Smooth muscle cell of trachea (primary cell): ENCODE data around the gene SPAG8. TPM values are rescaled to one million over a fixed set of nuclear protein-coding genes. Genes with fewer than 3 reads are reported as not detected.

ENCODE experiments used
- total RNA-seq: library from RNA; depleted of rRNA; stranded (reverse); fragments of >200 nt; gene quantifications from 2 replicates; pipeline ENCODE4 v1.2.1, GENCODE V29; 2014

Gene SPAG8, protein sequence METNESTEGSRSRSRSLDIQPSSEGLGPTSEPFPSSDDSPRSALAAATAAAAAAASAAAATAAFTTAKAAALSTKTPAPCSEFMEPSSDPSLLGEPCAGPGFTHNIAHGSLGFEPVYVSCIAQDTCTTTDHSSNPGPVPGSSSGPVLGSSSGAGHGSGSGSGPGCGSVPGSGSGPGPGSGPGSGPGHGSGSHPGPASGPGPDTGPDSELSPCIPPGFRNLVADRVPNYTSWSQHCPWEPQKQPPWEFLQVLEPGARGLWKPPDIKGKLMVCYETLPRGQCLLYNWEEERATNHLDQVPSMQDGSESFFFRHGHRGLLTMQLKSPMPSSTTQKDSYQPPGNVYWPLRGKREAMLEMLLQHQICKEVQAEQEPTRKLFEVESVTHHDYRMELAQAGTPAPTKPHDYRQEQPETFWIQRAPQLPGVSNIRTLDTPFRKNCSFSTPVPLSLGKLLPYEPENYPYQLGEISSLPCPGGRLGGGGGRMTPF
- total RNA-seq: 0.99 and 1.5 TPM in 2 replicates

DNA sequence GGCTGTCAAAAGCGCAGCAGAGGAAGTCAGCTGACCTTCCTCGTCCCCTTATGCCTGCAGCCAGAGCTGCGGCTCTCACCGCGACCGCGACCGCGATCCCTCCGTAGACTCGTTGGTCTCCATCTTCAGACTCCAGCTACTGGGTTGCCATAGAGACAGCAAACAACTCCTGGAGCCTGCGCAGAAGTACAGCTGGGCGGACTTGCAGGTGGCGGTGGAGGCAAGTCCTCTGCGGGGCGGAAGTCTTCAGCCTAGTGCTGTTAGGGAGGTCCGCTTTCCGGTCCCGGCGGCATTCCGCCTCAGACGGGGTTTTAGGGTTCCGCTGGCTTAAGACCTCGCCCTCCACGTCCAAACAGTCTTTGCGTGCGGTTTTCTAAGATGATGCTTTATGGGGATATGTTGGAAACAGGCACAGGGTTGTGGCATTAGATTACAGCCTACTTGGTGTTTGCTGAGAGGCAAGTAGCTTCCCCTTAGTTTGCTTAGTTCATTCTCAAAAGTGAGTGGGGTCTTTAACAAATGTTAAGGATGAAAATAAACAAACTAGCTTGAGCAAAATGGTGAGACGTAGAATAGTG, at the start of gene SPAG8:
TSS of gene SPAG8 (minus strand) at position 238 of the 578 bp plus-strand sequence. CDS start at position 123, 115 bp downstream.

DNA sequence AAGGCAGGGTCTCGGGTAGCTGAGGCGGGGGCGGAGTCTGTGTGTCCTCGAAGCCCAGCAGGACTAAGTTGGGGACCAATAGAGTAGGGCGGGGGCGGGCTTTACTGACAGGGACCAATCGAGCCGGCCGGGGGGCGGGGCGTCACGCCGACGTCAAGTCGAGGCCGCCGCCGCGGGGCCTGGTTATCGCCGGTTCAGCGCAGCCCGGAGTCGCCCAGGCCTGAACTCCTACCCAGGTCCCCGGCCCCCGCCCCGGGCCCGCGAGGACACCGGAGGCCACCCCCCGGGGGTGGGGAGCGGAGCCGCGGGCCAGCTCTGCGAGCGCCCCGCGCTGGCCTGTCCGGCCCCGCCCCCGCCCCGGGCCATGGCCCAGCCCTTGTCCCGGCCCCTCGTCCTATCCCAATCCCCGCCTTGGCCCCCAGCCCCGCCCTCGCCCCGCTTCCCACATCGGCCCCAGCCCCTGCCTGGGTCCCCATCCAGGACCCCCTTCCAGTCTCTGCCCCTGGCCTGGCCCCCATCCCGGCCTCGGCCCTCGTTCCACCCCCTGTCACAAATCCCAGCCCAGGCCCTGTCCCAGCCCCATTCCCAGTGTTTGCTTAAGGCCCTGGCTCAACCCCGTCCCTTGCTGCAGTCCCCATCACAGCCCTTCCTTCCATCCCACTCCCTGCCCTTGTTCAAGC, 17.2 kb upstream of the SPAG8 start, which contains the start of gene TMEM8B:
TSS of gene TMEM8B (plus strand) at position 145 of the 680 bp plus-strand sequence. CDS start at position 365, 220 bp downstream.

DNA sequence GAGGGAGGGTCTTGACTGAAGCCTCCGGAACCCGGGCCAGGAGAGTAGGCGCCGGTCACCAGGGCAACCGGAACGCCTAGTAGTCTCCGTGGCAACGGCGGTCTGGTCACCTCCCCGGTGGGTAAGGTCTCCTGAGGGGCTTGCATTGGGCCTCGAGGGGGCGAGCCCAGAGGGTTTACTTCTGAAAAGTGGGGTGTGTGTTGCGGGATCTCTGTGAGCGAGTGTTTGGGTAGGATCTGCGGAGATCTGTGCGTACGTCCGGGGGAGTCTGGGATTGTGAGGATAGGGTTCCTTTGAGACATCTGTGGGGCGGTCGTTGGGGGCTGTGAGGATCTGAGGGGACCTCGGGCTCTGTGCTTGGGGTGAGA, 16.6 kb upstream of the SPAG8 start, which contains the start of gene FAM221B:
TSS of gene FAM221B (minus strand) at position 17 of the 368 bp plus-strand sequence. CDS start 2,571 bp downstream, outside the sequence.

DNA sequence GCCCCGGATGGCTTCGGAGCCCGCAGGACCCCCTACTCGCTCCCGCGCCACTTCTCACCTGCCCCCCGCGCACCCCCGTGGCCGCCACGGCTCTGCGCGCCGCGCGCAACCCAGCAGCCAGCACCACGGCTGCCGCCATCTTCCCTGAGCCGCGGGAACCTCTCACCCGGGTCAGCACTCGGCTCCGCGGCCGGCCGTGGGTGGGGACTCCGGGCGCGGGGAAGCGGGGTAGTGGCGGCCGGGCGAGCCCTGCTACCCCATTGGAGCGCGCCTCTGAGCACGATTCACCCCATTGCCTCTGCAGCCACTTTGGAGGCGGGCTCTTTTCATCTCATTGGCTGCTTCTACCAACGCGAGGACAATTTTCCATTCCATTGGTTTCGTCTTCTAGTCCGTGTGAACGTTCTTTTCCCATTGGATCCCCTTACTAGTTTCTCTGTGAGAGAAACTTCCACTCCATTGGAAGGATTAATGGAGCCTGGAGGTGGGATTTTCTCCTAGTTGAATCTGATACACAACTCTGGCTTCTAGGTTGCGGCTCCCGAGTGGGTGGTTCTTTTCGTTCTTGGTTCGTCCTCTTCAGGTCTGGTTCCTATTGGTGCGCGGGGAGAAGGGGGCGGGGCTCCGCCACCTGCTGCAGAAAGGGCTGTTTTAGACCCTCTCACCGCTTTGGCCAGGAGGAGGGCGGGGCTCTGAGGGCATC, 2.9 kb upstream of the SPAG8 start, which contains the start of gene HINT2:
TSS of gene HINT2 (minus strand) at position 202 of the 703 bp plus-strand sequence. CDS start at position 139, 63 bp downstream.

DNA sequence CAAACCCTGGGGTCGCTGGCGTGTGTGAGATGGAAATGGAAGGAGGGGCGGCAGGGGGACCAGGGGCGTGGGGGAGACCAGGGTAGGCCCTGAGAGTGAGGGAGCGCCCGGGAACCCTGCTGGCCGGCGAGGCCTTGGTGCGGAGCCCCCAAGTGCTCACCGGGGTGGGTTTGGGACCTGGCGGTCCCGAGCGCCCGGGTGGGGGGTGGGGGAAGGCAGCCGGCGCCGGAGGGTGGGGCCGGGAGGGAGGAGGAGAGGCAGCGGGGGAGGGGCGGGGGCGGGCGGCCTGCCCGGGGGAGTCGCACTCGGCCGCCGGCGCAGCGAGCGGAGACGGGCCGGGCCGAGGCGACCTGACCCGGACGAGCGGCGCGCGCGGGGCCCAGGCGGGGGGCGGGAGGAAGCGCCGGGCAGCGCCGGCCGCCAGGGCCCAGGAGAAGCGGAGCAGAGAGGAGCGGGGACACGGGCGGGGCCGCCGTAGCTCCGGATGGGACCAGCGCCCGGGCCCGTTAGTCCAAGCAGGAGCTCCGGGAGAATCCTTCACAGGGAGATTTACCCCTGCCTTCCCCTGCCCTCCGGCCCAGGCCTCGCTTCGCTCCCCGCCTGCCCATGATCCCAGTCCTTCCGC, 20.7 kb downstream of the SPAG8 start, which contains the start of gene NPR2:
TSS of gene NPR2 (plus strand) at position 295 of the 625 bp plus-strand sequence. CDS start 818 bp downstream, outside the sequence.

Other genes starting within 250 kb of the SPAG8 start
- 7.3 and 15.7 TPM in 2 replicates for gene TESK1, start 207.0 kb downstream of the SPAG8 start, total RNA-seq
- 2.0 and 3.5 TPM in 2 replicates for gene CD72, start 193.8 kb downstream of the SPAG8 start, total RNA-seq
- 0.29 TPM in 1 of 2 replicates, not detected in the other for gene SIT1, start 161.3 kb downstream of the SPAG8 start, total RNA-seq
- 6,137 and 10,606 TPM in 2 replicates for gene RMRP, start 154.2 kb downstream of the SPAG8 start, total RNA-seq
- 12.4 and 19.8 TPM in 2 replicates for gene CCDC107, start 154.0 kb downstream of the SPAG8 start, total RNA-seq
- gene ARHGEF39, start 147.1 kb downstream of the SPAG8 start, total RNA-seq: 0.50 and 2.9 TPM in 2 replicates
- gene CA9, start 138.3 kb downstream of the SPAG8 start, total RNA-seq: 2.3 and 5.8 TPM in 2 replicates
- gene TPM2, start 122.3 kb downstream of the SPAG8 start, total RNA-seq: 880 and 967 TPM in 2 replicates
- gene TLN1, start 80.1 kb downstream of the SPAG8 start, total RNA-seq: 445 and 453 TPM in 2 replicates
- gene CREB3, start 79.6 kb downstream of the SPAG8 start, total RNA-seq: 71.4 and 79.2 TPM in 2 replicates
- gene GBA2, start 63.0 kb downstream of the SPAG8 start, total RNA-seq: 17.5 and 20.1 TPM in 2 replicates
- 13.4 and 17.2 TPM in 2 replicates for gene RGP1, start 63.0 kb downstream of the SPAG8 start, total RNA-seq
- 1.2 TPM in 1 of 2 replicates, not detected in the other for gene MSMP, start 58.0 kb downstream of the SPAG8 start, total RNA-seq
- gene NPR2, start 20.7 kb downstream of the SPAG8 start, total RNA-seq: 48.6 and 54.3 TPM in 2 replicates
- gene HINT2, start 2.8 kb upstream of the SPAG8 start, total RNA-seq: 12.1 and 30.5 TPM in 2 replicates
- gene FAM221B, start 16.5 kb upstream of the SPAG8 start, total RNA-seq: not detected in 2 replicates
- gene TMEM8B, start 17.0 kb upstream of the SPAG8 start, total RNA-seq: 6.5 and 7.4 TPM in 2 replicates
- gene OR13J1, start 58.1 kb upstream of the SPAG8 start, total RNA-seq: not detected in 2 replicates
- gene HRCT1, start 93.9 kb upstream of the SPAG8 start, total RNA-seq: 0.15 and 0.83 TPM in 2 replicates
- under 0.01 TPM in 1 of 2 replicates, not detected in the other for gene SPAAR, start 97.2 kb upstream of the SPAG8 start, total RNA-seq
- gene OR2S2, start 145.9 kb upstream of the SPAG8 start, total RNA-seq: not detected in 2 replicates
- gene RECK, start 224.7 kb upstream of the SPAG8 start, total RNA-seq: 81.6 and 138 TPM in 2 replicates